Osteoblast (primary cell): ENCODE data around the gene SDR42E2. TPM values are rescaled to one million over a fixed set of nuclear protein-coding genes. Genes with fewer than 3 reads are reported as not detected.

Experiments used
- DNase-seq: peaks from one replicate; pipeline ENCODE4 v3.0.0; 2011; ENCODE audit warnings: low spot score, mixed read lengths; ENCODE audit not compliant: insufficient read length; ENCODE audit errors: missing footprints
- H2AFZ ChIP-seq: 2 replicates; pipeline ENCODE4 v1.6.0; 2011; ENCODE audit warnings: mild to moderate bottlenecking, low read length
- H3K27ac ChIP-seq: 2 replicates; pipeline ENCODE4 v1.5.1; 2011; ENCODE audit warnings: mild to moderate bottlenecking, low read depth, low read length, moderate library complexity
- H3K27me3 ChIP-seq: 2 replicates; pipeline ENCODE4 v1.6.0; 2012; ENCODE audit warnings: mild to moderate bottlenecking, control low read depth, inconsistent platforms, low read length, moderate library complexity; ENCODE audit not compliant: insufficient read depth
- H3K36me3 ChIP-seq: 2 replicates; pipeline ENCODE4 v1.5.1; 2011; ENCODE audit warnings: mild to moderate bottlenecking, low read length, control low read depth, moderate library complexity; ENCODE audit not compliant: insufficient read depth
- H3K4me1 ChIP-seq: 2 replicates; pipeline ENCODE4 v1.5.1; 2011; ENCODE audit warnings: mild to moderate bottlenecking, low read length, control low read depth, moderate library complexity; ENCODE audit not compliant: insufficient read depth
- H3K4me2 ChIP-seq: 2 replicates; pipeline ENCODE4 v1.6.0; 2011; ENCODE audit warnings: mild to moderate bottlenecking, low read length; ENCODE audit not compliant: insufficient read depth
- H3K4me3 ChIP-seq: fragments of 200-600 bp; sonication (generic); 3 replicates; pipeline ENCODE4 v1.5.1; 2012; ENCODE audit warnings: mild to moderate bottlenecking, low read length, inconsistent platforms; ENCODE audit not compliant: insufficient read depth
- H3K79me2 ChIP-seq: 2 replicates; pipeline ENCODE4 v1.6.0; 2012; ENCODE audit warnings: mild to moderate bottlenecking, low read length, control low read depth, inconsistent platforms; ENCODE audit not compliant: insufficient read depth
- H3K9me3 ChIP-seq: 2 replicates; pipeline ENCODE4 v1.5.1; 2011; ENCODE audit warnings: low read depth, low read length, control low read depth
- H4K20me1 ChIP-seq: 2 replicates; pipeline ENCODE4 v1.6.0; 2012; ENCODE audit warnings: mild to moderate bottlenecking, low read length, control low read depth; ENCODE audit not compliant: insufficient read depth
- total RNA-seq: library from RNA; depleted of rRNA; stranded (reverse); fragments of >200 nt; gene quantifications from 2 replicates; pipeline ENCODE4 v1.2.3, GENCODE V29; 2012
- TF ChIP-seq, protein P1 (sequence below): IDR thresholded peaks from 2 replicates; pipeline ENCODE4 v1.5.1; 2011; ENCODE audit warnings: mild to moderate bottlenecking, low read depth, low read length, moderate library complexity; ENCODE audit errors: extremely low read depth

The SDR42E2 gene
- total RNA-seq, 1 donor, result not detected

- no peak overlapping the region for H3K27ac ChIP-seq
- H3K27me3 ChIP-seq, result no peaks in the 10 kb centered on the region
- TF ChIP-seq, protein P1, sequence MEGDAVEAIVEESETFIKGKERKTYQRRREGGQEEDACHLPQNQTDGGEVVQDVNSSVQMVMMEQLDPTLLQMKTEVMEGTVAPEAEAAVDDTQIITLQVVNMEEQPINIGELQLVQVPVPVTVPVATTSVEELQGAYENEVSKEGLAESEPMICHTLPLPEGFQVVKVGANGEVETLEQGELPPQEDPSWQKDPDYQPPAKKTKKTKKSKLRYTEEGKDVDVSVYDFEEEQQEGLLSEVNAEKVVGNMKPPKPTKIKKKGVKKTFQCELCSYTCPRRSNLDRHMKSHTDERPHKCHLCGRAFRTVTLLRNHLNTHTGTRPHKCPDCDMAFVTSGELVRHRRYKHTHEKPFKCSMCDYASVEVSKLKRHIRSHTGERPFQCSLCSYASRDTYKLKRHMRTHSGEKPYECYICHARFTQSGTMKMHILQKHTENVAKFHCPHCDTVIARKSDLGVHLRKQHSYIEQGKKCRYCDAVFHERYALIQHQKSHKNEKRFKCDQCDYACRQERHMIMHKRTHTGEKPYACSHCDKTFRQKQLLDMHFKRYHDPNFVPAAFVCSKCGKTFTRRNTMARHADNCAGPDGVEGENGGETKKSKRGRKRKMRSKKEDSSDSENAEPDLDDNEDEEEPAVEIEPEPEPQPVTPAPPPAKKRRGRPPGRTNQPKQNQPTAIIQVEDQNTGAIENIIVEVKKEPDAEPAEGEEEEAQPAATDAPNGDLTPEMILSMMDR, result no peak
- H3K9me3 ChIP-seq, result no peaks in the 10 kb centered on the region
- peaks cover 11% of the 10 kb centered on the region for H3K36me3 ChIP-seq
- no peak overlapping the region for H3K4me3 ChIP-seq
- no peaks in the 10 kb centered on the region for H3K4me1 ChIP-seq
- H4K20me1 ChIP-seq, result peaks cover 2% of the 10 kb centered on the region
- no peak overlapping the region for H2AFZ ChIP-seq
- H3K79me2 ChIP-seq, result no peaks in the 10 kb centered on the region
- no peak overlapping the region for H3K4me2 ChIP-seq
- DNase-seq, result no peak
These were observed 70.2 kb downstream of the SDR42E2 start for GRCh38 chr16:22232277-22233036.

- Histone ChIP-seq H3K4me3 (no peak overlapping the region), H3K27me3 (no peaks in the 10 kb centered on the region), H3K27ac (no peak overlapping the region), H3K4me1 (no peaks in the 10 kb centered on the region), H3K79me2 (no peaks in the 10 kb centered on the region), H3K36me3 (peaks cover 11% of the 10 kb centered on the region), H2AFZ (no peak overlapping the region), H3K9me3 (no peaks in the 10 kb centered on the region), H4K20me1 (peaks cover 2% of the 10 kb centered on the region), H3K4me2 (no peak overlapping the region)
- TF ChIP-seq, protein P1, result no peak
- DNase-seq, result no peak
These were observed 70.7 kb downstream of the SDR42E2 start for GRCh38 chr16:22233037-22233372.

DNA sequence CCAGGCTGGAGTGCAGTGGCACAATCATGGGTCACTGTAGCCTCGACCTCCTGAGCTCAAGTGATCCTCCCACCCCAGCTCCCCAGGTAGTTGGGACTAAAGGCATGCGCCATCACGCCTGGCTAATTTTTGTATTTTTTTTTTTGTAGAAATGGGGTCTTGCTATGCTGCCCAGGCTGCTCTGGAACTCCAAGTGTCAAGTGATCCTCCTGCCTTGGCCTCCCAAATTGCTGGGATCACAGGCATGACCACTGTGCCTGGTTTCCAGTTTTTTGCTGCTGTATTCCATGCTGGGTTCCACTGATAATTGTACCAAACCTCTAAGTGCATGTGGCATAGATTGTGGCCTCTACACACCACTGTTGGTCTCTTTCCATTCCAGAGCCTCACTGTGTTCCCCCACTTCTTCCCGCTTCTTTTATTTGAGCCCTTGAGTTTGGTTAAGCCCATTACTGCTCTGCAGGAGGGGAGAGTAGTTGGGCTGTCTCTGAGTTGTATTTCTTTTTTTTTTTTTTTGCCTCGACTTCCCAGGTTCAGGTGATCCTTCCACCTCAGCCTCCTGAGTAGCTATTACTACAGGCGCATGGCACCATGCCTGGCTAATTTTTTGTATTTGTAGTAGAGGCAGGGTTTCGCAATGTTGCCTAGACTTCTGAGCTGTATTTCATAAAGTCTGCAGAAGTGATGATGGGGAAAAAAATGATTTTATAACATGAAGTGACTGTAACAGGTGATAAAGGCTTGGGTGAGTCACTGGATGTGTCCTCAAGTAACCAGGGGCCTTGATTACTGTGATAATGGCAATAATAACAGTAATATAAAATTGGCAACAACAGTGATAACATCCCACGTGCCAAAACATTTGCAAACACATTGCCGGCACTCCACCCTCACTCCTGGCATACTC is 73.8 kb downstream of the SDR42E2 start:
- Histone ChIP-seq H3K4me3 (no peak overlapping the region), H4K20me1 (peaks cover 2% of the 10 kb centered on the region), H3K36me3 (peaks cover 11% of the 10 kb centered on the region), H3K27me3 (no peaks in the 10 kb centered on the region), H3K9me3 (no peaks in the 10 kb centered on the region), H3K27ac (no peak overlapping the region), H3K4me1 (no peaks in the 10 kb centered on the region), H3K79me2 (no peaks in the 10 kb centered on the region), H3K4me2 (no peak overlapping the region), H2AFZ (no peak overlapping the region)
- TF ChIP-seq, protein P1, result no peak
- no peak for DNase-seq
